NCI-H460 (cell line): ENCODE data around the gene CERS6. TPM values are rescaled to one million over a fixed set of nuclear protein-coding genes. Genes with fewer than 3 reads are reported as not detected.

ENCODE experiments used
- DNase-seq: peaks from one replicate; pipeline ENCODE4 v3.0.0-alpha.2; 2016; ENCODE audit warnings: low read depth; ENCODE audit errors: extremely low read depth
- total RNA-seq: library from RNA; depleted of rRNA; stranded (reverse); fragments of >200 nt; shearing (Covaris generic); gene quantifications from 2 replicates; pipeline ENCODE4 v1.2.3, GENCODE V29; 2014

The CERS6 gene
- total RNA-seq, 1 experiment from 2014 or later: 57.3 TPM

DNA sequence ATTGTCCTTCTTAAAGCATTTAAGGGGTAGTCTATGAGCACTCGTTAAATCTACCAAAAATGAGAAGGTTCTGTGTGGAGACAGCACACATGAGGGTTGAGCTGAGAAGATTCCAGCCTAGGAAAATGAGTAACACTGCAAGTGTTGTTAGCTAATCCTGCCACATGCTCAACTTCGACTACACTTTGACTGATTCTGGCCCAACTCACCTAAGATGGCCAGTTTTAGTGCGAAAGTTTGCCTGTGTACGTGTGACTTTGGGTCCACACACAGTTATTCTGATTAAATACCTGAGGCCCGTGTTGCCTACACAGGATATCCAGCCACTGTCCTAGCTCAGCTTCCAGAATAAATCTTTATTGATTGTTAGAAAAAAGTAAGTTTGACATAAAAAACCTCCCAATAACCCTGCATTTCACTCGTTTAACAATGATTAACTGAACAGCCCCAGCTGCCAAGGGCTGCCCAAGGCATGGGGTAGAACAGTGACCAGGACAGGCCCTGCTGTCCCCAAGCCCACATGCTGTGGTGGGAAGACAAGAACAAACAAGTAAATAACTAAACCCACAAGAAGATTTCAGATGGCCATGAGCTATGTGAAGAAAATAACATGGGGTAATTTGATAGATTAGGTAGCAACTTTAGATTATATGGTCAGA is 14.7 kb upstream of the CERS6 start:
- DNase-seq: no peak

DNA sequence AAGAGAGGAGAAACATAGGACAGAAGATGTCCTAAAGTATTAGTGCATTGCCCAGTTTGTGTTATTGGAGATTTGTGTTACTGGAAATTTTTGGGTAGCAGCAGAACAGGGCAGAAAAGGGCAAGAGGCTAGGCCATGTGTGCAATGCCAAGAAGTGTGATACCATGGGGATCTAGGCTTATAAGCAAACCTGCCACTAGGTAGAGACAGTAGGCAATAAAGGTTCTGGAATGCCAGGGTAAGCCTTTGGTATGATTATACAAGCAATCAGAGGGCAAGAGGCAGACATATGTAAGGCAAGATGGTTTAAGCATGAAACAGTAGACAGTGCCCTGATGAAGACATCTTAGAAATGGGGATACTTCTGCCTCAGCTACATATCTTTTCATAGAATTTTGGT is 12.3 kb upstream of the CERS6 start:
- DNase-seq: no peak

DNA sequence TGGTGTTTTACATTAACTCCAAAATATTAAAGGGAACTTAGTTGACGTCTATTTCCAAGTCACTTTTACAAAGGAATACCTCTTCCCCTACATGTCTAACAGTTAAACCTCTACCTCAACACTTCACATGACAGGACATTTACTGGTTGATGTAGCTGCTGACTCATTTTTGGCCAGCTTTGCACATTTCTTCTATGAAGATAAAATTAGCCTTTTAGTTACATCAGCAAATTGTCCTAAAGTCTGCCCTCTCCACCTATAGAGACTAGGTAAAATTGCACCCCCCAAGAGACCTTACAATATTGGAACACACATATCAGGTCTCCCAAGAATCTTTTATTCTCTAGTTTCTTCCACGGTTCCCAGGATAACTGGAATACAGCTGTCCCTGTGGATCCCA is 10.1 kb upstream of the CERS6 start:
- no peak for DNase-seq

DNA sequence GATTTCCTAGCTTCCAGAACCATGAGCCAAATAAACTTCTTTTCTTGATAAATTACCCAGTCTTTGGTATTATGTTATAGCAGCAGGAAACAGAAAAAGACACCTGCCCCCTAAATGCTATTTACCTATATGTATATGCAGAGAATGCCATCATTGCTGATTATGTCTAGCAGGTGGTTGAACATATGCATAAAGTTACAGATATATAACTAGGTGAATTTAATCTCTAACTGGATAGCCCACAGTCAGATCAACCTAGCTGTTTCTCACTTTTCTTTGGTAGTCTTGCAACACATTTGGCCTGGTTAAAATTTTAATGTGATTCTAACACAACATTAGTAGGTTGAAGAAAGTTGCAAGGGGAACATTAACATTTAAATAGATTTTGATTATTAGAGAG is 7.1 kb upstream of the CERS6 start:
- no peak for DNase-seq

DNA sequence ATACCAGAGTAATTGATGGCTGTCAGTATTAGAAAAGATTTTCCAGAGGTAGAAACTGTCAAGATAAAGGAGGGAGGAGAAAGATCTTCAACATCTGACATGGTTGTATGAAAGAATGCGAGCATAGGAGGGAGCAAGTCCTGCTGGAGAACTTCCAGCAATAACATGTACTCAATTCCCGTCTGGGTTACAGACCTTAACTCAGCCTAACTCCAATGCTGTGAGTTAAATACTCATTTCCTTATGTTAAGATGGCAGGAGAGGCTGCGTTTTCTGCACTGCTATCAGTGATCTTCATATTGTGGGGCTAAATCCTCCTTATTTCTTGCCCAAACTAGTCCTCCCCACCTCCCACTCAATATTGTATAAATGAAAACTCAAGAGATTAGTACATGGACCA is 6.7 kb upstream of the CERS6 start:
- no peak for DNase-seq

DNA sequence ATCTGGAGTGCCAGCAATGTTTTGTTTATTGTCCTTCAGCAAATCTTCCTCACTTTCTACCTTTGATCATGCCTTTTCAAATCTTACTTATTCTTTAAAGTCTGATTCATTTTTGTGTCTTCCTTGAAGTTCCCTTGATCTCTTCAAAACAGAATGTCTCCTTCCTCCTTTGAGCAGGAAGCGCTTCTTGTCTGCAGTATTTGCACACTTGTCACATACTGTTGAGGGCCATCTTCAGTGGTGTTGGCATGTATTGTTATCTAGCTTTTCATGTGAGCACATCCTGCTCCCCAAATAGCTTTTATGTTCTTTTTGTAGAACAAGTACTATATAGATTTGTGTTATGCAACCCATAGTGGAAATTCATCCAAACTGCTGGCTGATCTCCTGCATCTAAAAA is 5.9 kb upstream of the CERS6 start:
- no peak for DNase-seq

DNA sequence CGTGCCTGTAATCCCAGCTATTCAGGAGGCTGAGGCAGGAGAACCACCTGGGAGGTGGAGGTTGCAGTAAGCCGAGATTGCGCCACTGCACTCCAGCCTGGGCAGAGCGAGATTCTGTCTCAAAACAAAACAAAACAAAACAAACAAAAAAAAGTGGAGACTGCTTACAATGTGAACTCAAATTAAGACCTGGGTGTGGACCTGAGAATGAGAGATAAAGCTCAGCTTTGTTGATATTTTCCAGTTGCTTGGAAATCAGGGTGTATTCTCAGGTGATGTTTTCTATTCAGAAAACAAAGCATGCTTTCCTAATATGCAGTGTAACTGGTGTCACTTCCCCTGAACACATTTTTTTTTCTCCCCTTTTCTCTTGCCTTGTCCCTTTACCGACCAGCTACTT is 5.3 kb upstream of the CERS6 start:
- no peak for DNase-seq

DNA sequence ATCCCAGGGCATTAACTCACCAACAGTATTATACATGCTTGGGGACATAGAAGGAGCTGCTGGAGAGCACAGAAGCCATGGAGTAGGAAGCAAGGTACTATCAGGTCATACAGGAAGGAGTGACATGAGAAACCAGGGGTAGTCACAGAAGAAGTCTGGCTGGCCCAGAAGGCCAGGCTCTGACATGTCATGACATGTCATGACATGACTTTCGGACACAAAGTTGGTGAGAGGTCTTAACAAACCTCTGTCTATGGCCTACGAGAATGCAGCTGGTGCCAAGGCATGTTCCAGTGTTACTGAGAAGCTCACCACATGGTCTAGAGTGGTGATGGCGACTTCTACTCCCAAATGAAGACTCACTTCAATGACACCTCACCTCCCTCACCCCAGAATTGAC is 3.3 kb upstream of the CERS6 start:
- DNase-seq: no peak

DNA sequence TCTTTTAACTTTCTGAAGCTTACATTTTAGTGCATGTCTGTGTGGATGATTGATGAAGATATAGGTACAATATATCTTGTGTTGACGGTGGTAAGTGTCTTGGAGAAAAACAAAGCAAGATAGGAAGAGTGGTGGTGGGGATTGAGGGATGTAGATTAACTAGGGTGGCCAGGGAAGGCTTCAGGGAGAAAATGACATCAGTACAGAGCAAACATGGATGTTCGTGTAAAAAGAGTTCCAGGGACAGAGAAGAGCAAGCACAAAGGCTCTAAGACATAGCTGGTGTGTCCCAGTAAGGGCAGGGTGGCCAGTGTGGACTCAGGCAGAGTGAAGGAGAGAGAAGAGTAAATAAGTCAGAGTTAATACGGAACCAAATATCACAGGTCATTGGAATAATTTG is 2.7 kb upstream of the CERS6 start:
- DNase-seq: no peak

DNA sequence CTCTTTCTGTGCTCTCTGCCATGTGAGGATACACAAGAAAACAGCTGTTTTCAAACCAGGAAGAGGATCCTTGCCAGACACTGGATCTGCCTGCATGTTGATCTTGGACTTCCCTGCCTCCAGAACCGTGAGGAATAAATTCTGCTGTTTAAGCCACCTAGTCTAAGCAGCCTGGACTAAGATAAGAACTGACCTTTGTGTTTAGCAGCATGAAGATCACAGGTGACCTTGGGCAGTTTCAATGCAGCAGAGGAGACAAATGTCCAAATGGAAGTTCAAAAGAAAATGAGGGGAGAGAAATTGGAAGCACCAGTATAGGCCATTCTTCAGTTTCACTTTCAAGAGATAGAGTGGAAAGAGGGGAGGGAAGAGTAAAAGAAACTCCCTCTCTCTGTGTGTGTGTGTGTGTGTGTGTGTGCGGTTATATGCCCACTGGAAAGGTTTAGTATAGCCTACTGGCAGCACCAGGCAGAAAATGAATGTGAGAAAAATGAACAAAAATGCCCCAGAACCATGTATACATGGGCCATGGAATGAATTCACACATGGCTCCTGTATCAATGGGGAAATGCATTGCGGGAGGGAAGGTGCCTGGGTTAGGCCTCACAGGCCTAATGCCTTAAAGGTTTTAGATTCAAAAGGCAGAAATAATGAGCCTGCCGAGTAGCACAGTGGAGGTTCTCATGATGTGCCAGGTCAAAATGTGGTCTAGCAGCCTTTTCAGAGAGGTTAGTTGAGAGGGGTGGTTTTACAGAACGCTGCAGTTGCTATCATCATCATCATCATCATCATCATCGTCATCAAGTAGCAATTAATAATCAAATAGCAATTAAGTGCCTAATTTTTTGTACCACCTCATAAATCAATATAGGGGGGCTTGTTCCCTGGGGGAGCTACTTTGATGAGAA is 1.1 kb upstream of the CERS6 start:
- DNase-seq: no peak

DNA sequence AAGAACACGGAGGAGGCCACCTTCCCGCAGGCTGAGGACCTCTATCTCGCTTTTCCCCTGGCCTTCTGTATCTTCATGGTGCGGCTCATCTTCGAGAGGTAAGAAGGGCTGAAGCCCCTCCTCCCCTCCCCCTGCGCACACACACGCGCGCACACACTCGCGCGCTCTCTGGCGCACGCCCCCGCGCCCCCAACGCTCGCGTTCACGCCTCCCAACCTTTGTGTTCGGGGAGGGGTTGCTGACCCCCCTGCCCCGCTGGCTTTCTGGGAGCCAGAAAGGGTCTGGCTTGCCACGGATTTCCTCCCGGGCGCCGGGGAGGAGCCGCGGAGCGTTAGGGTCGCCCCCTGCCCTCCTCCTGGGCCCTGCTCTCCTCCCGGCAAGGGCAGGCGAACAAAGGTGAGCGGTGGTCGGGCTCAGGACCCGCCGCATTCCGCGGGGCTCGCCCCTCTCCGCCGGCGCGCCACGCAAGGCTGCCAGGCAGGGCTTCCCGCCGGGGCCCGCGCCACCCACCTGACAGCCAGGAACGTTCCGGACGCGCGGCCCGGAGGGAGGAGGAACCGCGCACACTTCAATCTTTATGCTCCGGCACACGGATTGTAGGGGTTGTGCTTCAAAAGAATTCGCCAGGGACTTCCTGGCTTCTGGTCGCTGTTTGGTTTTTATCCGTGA is 583 bp downstream of the CERS6 start:
- no peak for DNase-seq

DNA sequence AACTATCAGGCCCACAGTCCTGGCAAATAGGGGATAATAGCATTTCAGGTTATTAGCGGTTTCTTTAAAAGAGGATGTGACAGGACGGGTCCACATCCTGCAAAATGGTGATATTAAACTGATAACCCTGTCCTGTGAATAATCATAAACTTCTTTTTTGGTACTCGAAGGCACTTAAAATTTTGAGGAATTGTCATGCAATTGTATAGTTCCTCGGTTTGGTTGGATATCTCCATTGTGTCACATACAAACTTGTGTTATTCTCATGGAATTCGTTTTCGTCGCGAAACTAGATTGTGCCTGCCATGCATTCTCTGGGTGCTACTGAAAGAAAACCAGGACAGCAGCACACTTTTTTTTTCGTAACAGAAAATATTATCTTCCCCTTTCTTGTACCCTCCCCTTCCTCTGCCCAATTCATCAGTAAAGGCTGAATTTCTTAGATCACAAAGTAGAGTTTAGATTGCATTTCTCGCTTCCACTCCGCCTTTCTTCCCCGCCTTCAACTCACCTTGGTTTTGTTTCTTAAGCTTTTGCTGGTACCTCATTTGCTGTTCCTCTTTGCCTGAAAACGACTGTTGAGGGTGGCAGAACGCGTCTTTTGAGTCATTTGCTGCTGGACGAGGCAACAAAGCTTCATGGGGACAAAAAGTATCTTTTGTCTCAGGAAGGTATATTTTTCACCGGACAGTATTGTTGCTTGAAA is 1.3 kb downstream of the CERS6 start:
- DNase-seq: no peak

DNA sequence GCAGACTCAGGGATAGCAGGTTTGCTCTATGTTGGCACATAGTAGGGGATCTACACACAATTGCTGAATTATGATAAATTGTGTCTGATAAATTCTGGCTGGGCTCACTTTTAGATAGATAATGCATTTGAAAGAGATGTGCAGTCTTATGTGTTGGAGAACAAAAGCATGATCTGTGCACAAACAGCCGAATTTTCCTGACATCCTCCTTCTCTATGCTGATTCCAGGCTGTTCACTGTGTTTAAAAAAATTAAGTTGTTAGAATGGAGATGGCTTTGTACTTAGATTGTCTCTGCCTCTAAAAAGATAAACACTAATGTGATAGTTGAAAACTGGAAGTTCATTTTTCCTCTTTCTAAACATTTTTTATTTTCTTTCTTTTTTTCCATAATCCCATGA is 2.1 kb downstream of the CERS6 start:
- no peak for DNase-seq

DNA sequence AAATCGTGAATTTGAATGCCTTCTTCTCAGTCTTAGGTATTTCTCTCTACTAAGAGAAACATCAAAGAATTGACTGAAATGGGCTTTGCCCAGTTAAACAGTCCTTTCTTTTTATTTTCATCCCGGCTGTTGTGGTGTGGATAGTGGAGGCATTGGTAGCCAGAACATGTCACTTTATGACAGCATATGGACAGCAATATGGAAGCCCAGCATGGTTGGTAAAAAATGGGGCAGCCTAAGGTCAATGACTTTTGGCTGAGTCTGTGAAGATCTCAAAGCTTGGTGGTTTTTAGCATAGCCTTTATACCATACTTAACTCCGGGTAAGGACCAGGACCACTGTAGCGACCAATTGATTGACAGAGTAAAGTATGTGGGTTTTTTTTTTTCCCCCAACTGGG is 3.2 kb downstream of the CERS6 start:
- no peak for DNase-seq

DNA sequence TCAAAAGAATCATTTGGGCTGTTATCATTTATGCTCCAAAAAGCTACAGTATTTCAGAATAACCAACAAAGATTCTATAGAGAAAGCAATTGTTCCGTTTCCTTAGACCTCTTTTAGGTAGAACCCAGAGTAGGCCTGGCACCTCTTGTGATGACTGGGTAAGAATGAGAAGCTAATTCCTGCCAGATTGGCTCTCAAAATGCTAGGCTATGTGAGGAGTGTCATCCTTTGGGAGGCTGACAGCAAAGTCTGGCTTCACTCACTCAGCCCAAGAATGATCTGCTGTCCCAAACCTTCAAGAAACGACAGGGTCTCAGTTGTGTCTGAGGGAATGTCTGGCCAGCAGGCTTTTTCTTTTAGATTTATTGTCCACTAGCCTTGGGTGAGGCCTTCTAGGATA is 4.5 kb downstream of the CERS6 start:
- DNase-seq: no peak

DNA sequence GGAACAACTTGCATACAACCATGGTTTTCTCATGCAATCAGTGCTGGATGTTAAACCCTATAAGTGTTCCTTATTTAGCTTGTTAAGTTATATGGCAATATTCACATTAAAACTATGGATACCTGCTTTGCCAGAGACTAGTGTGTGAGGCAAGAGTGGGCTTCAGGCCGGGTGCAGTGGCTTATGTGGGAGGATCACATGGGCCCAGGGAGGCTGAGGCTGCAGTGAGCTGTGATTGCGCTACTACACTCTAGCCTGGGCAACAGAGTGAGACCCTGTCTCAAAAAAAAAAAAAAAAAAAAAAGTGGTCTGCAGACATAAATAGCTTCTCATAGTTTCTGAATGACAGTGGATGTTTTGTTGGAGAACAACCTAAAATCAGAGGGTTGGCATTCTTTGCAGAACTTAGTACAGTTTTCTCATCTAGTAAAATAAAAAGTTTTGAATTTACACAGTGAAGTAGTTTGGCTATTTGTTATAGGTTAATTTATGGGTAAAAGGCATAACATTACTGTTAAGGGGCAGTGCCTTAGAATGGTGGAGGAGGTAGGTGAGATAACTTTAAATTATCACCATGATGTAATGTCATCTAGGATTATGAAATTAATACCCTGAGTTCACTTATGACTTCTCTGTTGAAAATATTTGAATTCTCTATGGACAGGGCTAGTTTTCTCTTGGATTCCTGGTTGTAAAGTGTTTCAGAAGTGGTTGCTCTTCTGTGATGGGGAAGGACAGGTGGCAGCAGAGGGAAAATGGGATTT is 5.3 kb downstream of the CERS6 start:
- DNase-seq: no peak

DNA sequence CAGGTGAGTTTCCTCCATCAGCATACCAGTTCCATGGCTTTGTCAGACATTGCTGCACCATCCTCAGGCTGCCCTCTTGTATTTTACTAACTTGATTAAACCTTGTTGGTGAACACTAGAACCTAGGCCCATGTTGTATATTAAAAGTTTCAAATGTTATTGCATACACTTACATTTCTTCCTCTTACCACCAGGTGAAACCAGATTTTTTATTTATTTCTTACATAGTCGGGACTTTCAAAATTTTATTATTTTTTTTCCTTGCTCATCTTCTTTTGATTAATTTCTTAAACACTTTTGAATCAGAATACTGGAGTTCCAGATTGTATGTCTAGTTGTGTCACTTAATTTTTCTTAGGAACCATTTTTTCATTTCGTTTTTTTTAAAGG is 5.9 kb downstream of the CERS6 start:
- DNase-seq: no peak

DNA sequence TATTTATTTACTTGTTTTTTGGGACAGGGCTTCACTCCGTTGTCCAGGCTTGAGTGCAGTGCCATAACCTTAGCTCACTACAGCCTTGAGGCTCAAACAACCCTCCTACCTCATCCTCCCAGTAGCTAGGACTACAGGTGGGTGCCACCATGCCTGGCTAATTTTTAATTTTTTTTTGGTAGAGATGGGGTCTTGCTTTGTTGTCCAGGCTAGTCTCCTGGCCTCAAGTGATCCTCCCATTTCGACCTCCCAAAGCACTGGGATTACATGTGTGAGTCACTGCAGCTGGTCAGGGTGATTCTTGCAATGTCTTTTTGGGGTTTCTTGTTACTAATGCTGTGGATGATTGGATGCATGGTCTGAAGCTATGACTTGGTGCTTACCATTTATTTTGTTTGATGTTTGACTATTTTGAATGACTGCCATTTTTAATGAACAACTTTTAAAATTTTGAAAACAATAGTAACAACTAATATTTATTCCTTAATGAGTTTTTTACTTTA is 6.5 kb downstream of the CERS6 start:
- DNase-seq: no peak

DNA sequence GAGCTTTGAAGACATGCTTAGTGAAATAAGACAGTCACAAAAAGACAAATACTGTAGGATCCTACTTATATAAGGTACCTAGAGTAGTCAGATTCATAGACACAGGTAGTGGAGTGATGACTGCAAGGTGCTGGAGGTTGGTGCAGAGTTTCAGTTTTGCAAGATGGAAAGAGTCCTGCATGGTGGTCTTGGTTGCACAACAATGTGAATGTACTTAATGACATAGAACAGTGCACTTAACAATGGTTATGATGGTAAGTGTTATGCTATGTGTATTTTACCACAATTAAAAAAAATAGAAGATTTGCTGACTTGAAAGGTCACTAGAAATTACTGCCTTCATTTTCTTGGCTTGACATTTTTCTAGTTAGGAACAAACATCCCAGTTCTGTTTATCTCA is 9.5 kb downstream of the CERS6 start:
- no peak for DNase-seq

DNA sequence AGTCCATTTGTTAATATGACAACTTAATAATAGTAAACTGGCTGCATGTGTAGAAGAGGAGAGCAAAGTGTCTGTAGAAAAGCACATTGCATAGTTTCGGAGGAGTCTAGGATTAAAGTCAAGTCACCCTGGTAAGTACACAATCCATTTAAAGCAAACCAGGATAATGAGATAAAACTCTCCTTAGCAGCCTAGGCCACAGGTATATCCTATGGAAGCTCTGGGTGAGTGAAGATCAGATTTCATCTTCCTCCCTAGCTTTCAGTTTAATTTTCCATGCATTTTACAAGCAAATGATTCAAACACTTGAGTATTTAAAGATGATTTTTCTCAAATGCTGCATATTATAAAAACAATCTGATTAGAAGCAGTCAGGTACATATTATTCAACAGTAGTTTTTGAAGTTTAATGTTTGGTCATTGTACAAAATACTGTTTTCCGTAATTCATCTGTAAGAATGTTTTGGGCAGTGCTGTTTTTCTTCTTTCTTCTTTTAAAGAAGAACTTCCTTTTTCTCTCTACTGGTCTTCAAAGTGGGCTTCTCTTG is 10.2 kb downstream of the CERS6 start:
- no peak for DNase-seq
